GM18861 (cell line): ENCODE measurements around the gene SHC4.
A peak's percentile ranks its signal among the peaks of the same experiment; 100 is the strongest.

ENCODE experiments used
- ATAC-seq: cut with Tn5 transposase; IDR thresholded peaks from one replicate; pipeline ENCODE4 v1.9.1; 2021; ENCODE audit not compliant: unreplicated experiment

SHC4 gene

DNA sequence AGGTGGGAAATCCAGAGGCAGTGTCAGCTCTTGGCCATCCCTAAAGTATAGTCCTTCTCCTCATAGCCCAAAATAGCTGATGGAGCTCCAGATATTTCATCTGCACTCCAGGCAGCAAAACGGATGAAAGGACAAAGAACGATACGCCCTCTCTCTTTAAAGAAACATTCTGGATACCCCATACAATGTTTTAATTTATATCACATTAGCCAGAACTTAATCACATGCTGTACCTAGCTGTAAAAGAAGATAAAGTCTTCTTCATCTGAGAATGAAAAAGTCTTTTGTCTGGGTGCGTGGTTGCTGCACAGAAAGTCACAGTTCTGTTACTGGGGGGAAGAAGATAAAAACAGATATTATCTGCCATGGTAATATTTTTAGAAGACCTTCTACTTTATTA, 4.3 kb upstream of the SHC4 start:
- ATAC-seq = no peak

DNA sequence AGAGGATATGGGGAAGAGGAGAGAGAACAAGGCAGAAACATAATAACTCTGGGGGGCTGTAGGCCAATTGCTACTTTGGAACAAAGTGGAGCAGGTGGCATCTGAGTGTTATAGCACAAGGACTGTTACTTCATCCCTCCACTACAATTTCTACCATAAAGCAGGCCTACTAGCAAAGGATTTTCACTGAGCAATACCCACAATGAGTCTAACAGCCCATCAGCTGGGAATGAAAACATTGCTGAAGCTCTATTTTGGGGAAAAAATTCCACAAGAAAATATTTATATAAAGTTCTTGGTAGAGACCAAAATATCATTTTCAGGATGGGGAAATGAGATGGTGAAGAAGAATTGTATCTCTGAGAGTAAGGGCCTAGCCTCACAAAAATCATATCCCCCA, 3.6 kb upstream of the SHC4 start:
- ATAC-seq = no peak

DNA sequence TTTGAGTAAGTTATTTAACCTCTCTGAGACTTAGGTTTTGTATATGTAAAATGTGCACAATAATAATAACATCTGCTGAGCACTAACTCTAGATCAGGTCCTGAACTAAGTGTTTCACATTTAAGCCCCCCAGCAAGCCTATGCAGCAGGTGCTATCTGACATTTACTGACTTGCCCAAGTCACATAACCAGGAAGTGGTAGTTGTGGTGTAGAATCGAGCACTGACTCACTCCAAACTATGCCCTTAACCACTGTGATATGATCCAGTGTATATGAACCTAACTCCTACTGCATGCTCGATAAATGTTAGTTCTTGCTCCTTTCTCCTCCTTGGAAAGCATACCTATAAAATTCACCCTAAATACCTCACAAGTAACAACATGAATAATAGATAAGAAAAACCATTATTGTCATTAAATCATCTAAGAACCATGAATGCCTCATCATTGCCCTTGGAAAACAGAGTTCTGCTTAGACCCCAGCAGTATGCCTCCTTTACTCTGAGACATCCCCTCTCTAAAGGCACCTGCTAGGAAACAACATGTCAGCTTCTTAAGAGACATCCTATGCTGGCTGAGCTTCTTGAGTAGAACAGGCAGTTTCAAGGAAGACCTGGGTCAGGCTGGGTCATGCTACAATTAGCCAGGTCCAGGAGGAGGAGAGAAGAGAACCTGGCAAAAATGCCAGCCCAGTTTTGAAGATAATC, 3.0 kb upstream of the SHC4 start:
- peak; percentile 78 for ATAC-seq

DNA sequence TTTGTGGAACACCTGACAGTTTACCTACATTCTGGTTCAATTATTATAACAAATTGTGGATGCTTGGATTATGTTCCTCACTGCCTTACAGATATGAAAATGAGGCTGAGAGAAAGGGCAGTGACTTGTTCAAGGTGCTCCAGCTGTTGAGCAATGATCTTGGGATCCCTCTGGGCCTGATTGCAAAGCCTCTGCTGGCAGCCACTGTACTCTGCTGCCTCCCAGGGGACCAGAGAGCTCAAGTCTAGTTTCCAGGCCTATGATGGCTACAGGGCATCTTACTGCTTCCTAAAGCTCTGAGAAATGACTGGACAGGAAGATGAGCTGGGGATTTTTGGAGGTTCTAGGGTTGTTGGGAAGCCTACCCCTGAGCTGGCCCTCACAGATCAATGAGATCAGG, 2.3 kb upstream of the SHC4 start:
- ATAC-seq = peak; percentile 73

DNA sequence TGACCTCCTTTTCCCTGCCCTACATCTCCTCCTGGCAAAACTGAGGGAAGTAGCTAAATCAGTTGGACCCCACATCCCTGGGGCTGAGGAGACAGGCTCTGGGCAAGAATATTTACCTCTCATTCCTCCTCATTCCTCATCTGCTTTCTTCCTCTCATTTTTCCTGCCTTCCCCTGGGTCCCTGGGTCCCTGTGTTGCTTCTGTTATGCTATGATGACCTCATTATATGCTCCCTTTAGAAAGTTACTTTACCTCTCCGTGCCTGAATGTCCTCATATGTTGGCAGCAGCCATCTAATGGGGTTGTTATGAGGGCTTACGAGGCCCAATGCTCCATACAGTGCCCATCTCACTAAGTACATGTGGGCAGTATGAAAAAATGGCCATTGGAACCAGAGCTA, 1.2 kb upstream of the SHC4 start:
- no peak for ATAC-seq

DNA sequence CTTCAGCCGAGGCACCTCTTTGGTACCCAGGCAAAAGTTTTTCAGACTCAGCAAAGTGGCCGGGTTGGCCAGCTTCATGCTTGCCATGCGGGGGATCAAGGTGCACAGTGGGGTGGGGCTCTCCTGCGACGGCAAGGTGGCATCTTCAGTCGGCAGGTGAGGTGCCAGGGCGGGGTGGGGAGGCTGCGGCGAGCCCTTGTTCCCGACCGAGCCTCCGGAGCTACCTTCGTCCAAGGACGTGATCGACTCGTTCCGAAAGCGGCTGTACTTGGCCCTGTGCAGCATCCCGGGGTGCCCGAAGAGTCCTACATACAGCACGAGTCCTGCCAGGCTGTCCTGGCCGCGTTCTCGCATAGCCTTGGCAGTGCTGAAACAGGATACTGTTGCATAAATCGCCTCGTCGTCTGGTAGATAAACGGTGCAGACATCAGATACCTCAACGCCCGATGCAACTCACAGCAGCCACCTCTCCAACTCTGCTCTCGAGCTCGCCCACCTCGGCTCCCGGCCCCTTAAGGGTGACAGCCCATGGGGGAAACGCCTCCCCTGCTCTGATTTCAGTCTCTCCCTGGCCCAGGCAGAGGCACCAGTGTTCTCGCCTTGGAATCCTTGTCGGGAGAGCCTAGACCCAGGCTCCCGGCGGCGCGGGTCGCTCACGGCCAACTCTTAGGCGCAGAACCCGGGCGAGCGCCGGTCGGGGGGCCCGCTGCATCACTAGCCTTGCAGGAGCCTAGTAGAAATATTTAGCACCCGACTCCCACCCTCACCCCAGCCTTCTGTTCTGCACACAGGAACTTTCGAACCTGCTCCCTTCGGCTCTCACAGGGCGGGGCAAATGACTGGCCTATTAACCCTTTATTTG, 826 bp downstream of the SHC4 start:
- no peak for ATAC-seq

DNA sequence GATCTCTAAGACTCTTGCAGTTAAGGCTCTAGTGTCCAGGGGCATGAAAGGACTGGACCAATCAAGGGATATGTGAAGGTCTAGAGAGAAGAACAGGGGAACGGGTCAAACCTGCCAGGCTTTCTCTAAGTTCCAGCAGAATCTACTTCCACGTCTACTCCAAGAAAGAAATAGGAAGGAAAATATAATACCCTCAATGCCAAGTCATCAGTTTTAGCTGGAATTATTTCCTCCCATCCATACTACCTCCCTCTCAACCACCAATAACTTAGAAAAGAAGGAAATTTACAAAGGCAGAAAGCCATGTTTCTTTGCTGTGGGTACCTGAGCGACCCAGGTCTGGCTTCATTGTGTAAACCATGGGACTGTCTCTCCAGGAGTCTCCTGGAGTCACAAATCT, 7.8 kb downstream of the SHC4 start:
- ATAC-seq = no peak

DNA sequence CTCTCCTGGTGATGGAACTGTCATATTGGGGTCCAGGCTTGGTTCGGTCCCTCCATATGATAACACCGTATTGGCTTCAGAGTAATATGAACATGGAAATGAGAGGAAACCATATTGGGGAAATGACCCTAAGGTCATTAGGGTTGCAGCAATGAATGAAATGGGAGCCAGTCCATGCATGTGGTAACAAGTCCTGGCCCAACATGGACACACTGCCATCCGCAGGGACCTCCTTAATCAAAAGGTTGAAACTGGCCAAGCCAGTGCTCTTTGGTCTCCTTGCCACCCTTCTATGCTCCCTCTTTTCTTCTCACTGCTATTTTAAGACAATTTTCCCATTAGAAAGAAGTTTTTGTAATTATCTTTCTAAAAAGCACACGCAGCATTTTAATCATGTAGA, 8.3 kb downstream of the SHC4 start:
- no peak for ATAC-seq

DNA sequence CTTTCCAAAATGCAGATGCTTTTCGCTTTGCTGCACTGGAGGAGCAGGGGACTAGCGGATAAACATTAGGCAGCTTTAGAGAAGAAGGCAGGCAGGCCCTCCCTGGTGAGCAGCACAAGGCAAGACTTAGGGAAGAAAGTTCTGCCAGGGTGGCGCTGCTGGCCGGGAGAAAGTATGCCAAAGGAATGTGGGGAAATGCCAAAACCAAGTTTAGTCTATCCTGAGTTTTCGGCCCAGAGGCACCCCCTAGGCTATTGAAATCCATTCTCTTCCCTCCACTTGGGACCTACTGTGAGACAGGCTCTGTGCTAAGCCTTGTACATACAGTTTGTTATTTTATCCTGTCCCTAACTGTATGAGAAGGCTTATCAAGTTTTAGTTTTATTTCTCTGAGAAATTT, 9.2 kb downstream of the SHC4 start:
- ATAC-seq = no peak

DNA sequence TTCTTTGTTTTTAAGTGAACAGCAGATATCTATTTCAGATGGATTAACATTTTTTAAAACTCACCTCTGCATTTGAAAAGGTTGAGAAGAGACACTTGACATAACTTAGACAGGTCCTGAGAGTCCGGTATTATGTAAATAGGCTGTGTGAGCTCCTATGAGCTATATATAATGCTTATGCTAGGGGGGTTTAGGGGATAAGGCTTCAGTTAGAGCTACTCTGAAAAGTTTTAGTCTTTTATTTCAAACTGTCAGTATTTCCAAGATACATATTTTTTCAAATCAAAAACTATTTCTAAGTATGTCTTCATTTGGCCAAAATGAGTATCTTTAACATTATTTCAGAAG, 16.9 kb downstream of the SHC4 start:
- ATAC-seq = no peak

DNA sequence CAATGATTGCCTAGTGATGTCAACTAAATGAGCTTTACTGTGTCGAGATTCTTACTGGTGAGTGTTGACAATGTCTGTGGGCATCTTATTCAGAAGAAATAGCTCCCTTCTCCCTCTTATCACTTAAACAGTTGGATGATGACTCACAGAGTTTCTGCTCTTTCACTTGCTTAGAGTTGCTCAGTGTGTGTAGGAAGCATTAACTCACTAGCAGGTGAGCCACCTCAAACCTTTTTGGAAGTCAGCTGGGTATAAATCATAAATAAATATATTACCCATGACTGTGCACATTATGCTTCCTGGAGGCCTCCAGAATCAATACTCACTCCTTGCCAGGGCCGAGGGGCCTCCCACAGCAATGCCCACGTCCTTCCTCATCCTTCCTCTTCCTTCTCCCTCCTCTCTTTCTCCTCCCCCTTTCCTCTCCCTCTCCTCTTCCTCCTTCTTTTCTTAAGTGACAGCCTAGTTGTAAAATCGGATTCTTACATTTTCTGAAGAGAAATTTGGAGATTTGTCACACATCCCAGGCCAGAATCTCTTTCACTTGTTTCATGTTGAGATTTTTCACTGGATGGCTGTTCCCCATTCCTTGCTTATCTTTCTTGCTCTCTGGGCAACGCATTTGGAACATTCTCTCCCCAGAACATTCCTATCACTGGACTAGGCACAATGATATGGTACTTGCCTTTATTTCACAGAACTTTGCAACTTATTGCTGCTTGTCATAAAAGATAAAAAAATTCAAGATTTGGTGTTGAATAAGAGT, 17.5 kb downstream of the SHC4 start:
- no peak for ATAC-seq

DNA sequence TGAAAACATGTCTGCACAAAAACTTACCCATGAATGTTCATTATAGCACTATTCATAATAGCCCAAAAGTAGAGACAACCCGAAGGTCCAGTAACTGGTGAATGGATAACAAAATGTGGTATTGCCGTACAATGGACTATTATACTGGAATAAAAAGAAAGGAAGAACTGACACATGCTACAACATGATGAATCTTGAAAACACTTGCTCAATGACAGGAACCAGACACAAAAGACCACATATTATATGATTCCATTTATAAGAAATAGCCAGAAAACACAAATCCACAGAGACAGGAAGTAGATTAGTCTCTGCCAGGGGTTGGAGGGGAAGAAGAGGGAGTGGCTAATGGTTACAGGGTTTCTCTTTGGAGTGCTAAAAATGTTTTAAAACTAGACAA, 18.3 kb downstream of the SHC4 start:
- ATAC-seq = no peak

DNA sequence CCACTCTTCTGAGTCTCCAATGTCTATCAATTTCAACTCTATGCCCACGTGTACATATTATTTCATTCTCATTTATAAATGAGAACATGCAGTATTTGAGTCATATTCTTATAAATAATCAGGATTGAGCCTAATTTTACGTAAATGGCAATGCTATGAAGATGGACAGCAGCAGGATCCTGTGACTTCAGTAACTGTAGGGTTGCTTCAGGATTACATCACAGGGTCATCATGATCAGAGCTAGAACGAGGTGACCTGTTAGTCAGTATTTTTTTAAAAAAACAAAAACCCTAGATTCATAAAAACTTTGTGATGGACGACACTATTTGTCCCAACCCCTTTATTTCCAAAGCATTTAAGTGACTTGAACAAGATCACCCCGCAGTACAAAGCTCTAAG, 21.8 kb downstream of the SHC4 start:
- ATAC-seq = no peak

DNA sequence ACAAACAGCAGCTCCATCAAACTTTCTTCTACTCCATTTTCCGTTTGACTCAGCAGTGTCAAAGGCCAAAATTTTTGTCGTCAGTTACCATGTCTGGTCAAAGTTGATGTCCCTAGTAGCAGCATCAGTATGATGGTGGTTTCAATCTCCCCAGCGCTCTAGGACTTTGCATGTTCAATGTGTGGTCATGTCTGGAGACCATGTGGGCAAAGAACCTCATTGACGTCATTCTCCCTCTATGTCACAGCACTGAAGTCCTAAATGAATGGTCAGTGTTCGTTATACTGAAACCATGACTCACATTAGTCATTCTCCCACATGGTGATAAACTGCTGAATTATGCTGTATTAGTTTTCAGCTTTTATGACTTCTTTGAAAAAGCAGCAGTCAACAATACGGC, 23.2 kb downstream of the SHC4 start:
- ATAC-seq = peak; percentile 93

DNA sequence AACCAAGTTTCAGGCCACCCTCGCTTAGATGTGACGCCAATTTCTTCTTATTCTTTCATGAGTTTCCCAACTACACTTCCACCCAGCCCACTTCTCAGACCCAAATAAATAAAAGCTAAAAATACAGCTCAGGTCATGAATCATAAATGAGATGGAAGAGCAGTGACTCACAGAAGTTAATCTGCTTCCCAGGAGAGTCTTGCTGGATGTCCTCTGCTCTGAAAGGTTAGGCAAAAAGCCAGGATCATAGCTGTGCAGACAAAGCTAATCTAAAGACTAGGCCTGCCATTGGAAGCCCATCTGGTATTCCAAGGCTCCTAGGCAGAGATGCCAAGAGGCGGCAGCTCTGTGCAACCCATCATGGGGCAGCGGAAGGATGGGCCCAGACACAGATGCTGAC, 24.1 kb downstream of the SHC4 start:
- ATAC-seq = no peak

DNA sequence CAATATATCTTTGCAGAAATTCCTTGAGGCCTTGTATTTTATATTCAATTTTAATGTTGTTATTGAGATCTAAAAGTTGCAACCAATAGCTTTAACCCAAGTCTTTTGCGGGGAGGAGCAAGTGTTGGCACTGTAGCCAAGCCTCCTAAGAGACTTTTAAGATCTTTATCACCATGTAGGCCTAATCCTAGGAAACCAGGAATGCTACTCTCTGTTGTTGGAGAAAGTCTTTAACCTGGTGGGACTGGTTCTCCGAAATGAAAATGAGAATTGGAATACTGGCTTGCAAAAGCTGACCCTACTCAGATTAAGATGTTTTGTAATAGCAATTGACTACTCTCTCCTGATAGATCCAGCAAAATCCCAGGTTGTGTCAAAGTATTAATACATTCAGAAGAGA, 25.8 kb downstream of the SHC4 start:
- ATAC-seq = no peak

DNA sequence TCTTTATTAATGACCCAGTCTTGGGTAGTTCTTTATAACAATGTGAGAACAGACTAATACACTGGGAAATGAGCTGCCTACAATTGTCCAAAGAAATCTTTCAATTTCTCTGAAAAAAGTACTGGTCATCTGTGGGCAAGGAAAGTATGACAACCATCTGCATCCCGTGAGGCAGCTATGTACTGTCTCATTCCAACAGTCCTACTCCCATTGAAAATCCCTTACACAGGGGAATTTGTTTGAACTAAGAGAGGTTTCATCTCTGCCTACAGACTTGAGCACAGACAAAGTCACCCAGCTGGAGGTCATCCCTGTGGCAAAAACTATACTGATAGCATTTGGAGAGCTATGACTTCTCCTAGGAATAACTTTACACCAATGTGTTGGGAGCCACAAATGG, 27.1 kb downstream of the SHC4 start:
- no peak for ATAC-seq

DNA sequence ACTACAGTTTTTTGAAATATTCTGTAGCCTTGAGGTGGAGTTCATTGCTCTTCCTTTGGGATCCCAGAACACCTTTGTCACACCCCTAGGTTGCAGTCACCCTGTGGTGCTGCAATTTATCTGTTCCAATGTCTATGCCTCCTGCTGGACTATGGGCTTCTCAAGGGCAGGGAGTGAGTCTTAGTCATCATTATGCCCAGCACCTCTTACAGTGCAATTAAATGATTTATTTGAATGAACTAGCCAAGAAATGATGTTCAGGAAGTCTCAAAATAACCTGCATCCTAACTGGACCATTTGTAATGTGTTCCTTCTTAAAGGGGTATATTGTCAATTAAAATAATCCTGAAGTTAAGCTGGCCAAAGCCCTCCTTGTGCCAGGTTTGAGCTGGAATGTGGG, 28.5 kb downstream of the SHC4 start:
- ATAC-seq = no peak

DNA sequence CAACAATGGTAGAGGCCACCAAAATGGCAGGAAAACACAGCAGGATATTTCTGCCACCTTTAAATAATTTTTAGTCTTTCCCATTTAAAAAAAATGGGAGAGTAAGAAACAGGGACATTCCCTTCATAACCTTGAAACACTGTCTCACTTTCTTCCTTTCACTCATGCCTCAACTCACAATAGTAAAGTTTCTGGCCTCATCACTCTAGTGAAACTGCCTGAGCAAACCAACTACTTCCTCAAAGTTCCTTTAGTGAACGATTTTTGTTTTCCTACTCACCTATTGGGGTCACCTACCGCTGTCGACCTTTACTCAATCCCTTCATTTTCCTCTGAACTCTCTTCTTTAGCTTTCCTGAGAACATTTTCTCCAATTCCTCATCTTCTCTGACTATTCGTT, 33.0 kb downstream of the SHC4 start:
- ATAC-seq = no peak

DNA sequence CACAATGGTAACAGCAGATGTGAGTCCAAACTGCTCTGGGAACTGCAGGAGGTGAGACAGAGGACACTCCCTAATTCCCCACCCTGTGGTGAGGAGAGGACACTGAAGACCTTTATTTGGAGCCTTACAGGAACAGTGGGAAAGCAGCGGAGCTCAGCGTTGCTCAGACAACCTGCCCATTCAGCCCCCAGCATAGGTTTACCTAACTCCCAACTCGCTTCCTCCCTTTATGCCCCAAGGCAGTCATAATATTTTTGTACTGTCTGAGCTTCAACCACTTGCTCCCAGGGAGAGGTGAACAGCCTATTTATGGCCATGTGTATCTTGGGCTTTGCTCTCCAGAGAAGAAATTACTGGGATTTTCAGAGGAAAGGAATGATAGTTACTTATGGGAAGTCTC, 34.1 kb downstream of the SHC4 start:
- no peak for ATAC-seq

DNA sequence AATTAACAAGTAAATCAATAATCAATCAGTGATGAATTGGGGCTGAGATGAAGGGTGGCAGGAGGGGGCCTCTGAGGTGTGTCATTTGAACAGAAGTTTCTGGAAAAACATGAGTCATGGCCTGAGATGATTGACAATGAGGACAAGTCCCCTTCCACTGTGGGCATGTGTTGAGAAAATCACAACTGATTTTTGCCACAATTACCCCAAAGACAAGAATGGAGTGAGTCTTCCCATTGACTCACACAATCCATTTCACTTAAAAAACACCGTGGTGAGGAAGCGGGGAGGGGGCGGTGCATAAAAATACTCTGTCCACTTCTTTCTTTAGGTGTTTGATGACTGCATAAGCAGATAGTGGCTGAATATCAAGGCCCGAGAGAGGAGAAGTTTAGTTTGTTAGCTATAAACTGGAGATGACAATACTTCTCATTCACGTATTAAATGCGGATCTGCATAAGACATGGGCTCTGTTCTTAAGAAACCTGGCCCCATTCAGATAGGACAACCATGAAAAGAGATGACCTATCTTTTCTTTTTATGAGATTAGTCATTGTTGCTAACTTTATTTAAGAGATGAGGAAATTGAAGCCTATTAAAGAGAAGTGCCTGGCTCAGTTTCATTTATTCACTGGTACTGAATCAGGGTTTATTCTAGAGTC, 34.7 kb downstream of the SHC4 start:
- no peak for ATAC-seq
